ENCODE results near the gene UST.
"Not testable (repeated sequence)": the region's sequence is repeated elsewhere in the genome, so short reads cannot be mapped to it uniquely, and the experiment has no call there.

UST gene

GRCh38 chr6:148765898-148766808 is 19.3 kb downstream of the UST start:
- DNase-seq (ENCODE audit: low spot score), result no peak

- DNase-seq (ENCODE audit: low spot score), result no peak
Measured at GRCh38 chr6:148768646-148769270, 21.9 kb downstream of the UST start.

- no peak for DNase-seq (ENCODE audit: low spot score)
Measured at GRCh38 chr6:148769304-148769968, 22.6 kb downstream of the UST start.

GRCh38 chr6:148770408-148771211 is 23.8 kb downstream of the UST start:
- no peak for DNase-seq (ENCODE audit: low spot score)

- no peak for DNase-seq (ENCODE audit: low spot score)
Measured at GRCh38 chr6:148771212-148771601, 24.4 kb downstream of the UST start.

GRCh38 chr6:148771896-148772554 is 25.2 kb downstream of the UST start:
- DNase-seq (ENCODE audit: low spot score), result no peak

GRCh38 chr6:148775161-148775560 is 28.3 kb downstream of the UST start:
- DNase-seq (ENCODE audit: low spot score), result no peak

GRCh38 chr6:148776321-148777308 is 29.8 kb downstream of the UST start:
- no peak for DNase-seq (ENCODE audit: low spot score)

GRCh38 chr6:148779142-148779562 is 32.3 kb downstream of the UST start:
- peak; percentile 53 for DNase-seq (ENCODE audit: low spot score)

GRCh38 chr6:148780423-148780822 is 33.6 kb downstream of the UST start:
- DNase-seq (ENCODE audit: low spot score), result not testable (repeated sequence)

GRCh38 chr6:148780918-148781436 is 34.1 kb downstream of the UST start:
- no peak for DNase-seq (ENCODE audit: low spot score)

- no peak for DNase-seq (ENCODE audit: low spot score)
Measured at GRCh38 chr6:148789948-148790347, 43.1 kb downstream of the UST start.

- DNase-seq (ENCODE audit: low spot score), result no peak
Measured at GRCh38 chr6:148790404-148790803, 43.6 kb downstream of the UST start.

- DNase-seq (ENCODE audit: low spot score), result no peak
Measured at GRCh38 chr6:148790817-148791216, 44.0 kb downstream of the UST start.

- no peak for DNase-seq (ENCODE audit: low spot score)
Measured at GRCh38 chr6:148791372-148791771, 44.5 kb downstream of the UST start.

GRCh38 chr6:148793721-148794120 is 46.9 kb downstream of the UST start:
- no peak for DNase-seq (ENCODE audit: low spot score)

GRCh38 chr6:148794797-148795196 is 48.0 kb downstream of the UST start:
- no peak for DNase-seq (ENCODE audit: low spot score)

GRCh38 chr6:148795563-148795962 is 48.7 kb downstream of the UST start:
- DNase-seq (ENCODE audit: low spot score), result no peak

- no peak for DNase-seq (ENCODE audit: low spot score)
Measured at GRCh38 chr6:148799647-148800046, 52.8 kb downstream of the UST start.

GRCh38 chr6:148800536-148800935 is 53.7 kb downstream of the UST start:
- no peak for DNase-seq (ENCODE audit: low spot score)
